Measurements from ENCODE around the gene TMEM98.

DNA sequence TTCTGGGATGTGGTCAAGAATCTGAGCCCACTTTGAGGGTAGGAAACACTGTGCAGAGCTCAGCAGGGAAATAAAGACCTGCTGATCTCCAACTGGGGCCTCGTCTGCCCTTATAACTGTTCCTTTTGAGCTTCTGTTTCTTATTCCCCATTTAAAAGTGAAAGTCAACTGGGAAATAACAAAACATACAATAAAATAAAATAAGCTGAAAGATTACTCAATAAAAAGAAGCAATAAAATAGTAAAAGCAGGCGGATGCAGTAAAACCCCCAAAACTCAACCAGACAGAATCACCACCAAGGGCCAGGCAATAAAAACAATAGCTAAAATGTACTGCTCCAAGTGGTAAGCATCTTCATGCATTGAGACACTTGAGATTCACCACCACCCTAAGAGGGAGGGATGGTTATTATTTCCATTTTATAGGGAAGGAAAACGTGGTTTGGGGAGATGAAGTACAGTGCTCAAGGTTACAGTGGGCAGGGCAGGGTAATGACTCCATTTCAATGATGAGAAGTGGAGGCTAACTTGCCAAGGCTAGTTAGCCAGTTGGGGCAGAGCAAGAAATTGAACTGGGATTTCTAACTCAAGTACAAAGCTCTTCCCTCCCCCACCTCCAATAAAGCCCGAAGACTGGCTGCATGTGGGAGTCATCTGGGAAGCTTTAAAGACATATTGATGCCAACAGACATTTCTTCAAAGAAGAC, 57.2 kb downstream of the TMEM98 start:
- TF ChIP-seq, protein P1, sequence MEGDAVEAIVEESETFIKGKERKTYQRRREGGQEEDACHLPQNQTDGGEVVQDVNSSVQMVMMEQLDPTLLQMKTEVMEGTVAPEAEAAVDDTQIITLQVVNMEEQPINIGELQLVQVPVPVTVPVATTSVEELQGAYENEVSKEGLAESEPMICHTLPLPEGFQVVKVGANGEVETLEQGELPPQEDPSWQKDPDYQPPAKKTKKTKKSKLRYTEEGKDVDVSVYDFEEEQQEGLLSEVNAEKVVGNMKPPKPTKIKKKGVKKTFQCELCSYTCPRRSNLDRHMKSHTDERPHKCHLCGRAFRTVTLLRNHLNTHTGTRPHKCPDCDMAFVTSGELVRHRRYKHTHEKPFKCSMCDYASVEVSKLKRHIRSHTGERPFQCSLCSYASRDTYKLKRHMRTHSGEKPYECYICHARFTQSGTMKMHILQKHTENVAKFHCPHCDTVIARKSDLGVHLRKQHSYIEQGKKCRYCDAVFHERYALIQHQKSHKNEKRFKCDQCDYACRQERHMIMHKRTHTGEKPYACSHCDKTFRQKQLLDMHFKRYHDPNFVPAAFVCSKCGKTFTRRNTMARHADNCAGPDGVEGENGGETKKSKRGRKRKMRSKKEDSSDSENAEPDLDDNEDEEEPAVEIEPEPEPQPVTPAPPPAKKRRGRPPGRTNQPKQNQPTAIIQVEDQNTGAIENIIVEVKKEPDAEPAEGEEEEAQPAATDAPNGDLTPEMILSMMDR (IDR thresholded peaks at IDR 0.05; ENCODE audit: borderline replicate concordance, extremely low read depth, low read length, poor library complexity, severe bottlenecking): no peak
- TF ChIP-seq EZH2 (IDR thresholded peaks at IDR 0.05; ENCODE audit: borderline replicate concordance, low read depth, low read length, severe bottlenecking): no peak

Measured in DND-41 (cell line).